GM13976 (cell line): Measurements from ENCODE around the gene PTEN.
"Not testable (repeated sequence)": the region's sequence is repeated elsewhere in the genome, so short reads cannot be mapped to it uniquely, and the experiment has no call there.

Experiments
- DNase-seq: peaks from one replicate; pipeline ENCODE4 v3.0.0; 2012; ENCODE audit warnings: low spot score
- in situ Hi-C: fragments of 300-500 bp; cut with MboI; formaldehyde crosslinking; loops from one replicate; pipeline ENCODE4 v1.12.0; 2022; ENCODE audit warnings: low sequenced_read_pairs, mixed read lengths, inconsistent platforms; ENCODE audit not compliant: unreplicated experiment
- TF ChIP-seq, protein P1 (sequence below): IDR thresholded peaks from 2 replicates; pipeline ENCODE4 v1.5.1; 2012; ENCODE audit warnings: borderline replicate concordance, mild to moderate bottlenecking; ENCODE audit not compliant: insufficient read depth; ENCODE audit errors: extremely low read depth, missing control alignments, control extremely low read depth

Gene PTEN

DNA sequence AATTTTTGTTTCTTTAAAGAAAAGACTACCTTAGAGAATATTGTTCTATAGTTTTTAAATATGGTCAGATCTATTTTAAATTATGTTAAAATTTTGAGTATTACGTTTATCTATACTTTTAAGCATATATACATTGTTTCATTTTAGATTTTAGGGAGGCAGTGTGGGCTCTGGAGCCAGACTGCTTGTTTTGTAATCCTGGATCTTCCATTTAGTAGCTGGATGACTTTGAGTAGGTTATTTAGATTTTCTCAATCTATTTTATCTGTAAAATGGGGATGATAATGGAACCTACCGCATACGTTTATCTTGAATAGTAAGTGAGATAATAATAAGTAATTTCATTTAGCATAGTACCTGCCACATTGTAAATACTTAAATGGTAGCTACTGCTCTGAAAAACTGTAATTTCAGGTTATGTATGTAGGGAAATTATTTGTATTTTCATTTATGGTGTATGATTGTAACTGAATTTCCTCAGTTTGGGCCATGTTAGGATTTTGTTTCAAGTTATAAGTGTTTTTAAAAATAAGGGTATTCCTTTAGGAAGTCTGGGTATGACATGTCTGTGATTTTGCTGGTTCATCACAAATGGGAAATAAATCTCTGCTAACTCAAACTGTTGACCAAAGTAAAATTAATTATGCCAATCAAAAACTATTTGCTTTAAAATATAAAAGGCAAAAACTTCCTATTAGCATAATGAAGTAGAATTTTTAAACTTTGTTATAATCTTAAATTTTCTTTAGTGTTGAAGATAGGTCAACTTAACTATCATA, 6.5 kb downstream of the PTEN start:
- DNase-seq, result no peak
- in situ Hi-C loops, result loop anchor here (10.0 to 25.0 kb wide), 3 partner anchors 195 to 392 kb away; no protein-coding TSS in a partner anchor
- TF ChIP-seq, protein P1, sequence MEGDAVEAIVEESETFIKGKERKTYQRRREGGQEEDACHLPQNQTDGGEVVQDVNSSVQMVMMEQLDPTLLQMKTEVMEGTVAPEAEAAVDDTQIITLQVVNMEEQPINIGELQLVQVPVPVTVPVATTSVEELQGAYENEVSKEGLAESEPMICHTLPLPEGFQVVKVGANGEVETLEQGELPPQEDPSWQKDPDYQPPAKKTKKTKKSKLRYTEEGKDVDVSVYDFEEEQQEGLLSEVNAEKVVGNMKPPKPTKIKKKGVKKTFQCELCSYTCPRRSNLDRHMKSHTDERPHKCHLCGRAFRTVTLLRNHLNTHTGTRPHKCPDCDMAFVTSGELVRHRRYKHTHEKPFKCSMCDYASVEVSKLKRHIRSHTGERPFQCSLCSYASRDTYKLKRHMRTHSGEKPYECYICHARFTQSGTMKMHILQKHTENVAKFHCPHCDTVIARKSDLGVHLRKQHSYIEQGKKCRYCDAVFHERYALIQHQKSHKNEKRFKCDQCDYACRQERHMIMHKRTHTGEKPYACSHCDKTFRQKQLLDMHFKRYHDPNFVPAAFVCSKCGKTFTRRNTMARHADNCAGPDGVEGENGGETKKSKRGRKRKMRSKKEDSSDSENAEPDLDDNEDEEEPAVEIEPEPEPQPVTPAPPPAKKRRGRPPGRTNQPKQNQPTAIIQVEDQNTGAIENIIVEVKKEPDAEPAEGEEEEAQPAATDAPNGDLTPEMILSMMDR, result no peak

DNA sequence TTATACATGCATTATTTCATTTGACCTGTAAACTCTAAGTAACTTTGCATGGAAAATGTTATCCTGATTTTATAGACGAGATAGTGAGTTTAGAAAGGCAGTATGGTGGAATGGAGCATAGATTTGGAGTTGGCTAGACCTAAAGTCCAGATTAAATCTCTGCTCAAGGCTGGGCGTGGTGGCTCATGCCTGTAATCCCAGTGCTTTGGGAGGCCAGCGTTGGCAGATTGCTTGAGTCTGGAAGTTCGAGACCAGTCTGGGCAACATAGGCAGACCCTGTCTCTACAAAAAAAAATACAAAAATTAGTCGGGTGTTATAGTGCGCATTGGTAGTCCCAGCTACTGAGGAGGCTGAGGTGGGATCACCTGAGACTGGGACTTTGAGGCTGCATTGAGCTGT, 9.4 kb downstream of the PTEN start:
- TF ChIP-seq, protein P1, result no peak
- in situ Hi-C loops, result loop anchor here (25.0 kb wide), 1 partner anchor 389 kb away; no protein-coding TSS in a partner anchor
- no peak for DNase-seq

DNA sequence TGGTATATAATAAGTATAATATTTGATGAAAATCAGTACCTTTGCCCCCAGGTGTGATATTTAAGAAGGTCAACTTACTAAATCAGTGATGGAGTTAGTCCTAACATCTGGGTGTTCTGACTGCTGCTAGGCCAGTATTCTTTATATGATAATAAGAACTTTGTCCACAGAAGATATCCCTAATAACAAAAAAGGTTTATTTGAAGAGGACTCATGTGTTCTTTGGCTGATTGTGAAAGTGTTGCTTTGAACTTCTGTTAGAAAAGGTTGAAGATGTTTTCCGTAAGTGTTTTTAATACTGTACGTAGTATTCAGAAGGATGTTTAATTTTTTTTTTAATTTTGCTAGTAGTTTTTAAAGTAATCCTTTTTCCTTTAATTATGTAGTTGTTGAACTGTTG, 10.2 kb downstream of the PTEN start:
- in situ Hi-C loops, result loop anchor here (25.0 kb wide), 1 partner anchor 389 kb away; no protein-coding TSS in a partner anchor
- TF ChIP-seq, protein P1, result no peak

DNA sequence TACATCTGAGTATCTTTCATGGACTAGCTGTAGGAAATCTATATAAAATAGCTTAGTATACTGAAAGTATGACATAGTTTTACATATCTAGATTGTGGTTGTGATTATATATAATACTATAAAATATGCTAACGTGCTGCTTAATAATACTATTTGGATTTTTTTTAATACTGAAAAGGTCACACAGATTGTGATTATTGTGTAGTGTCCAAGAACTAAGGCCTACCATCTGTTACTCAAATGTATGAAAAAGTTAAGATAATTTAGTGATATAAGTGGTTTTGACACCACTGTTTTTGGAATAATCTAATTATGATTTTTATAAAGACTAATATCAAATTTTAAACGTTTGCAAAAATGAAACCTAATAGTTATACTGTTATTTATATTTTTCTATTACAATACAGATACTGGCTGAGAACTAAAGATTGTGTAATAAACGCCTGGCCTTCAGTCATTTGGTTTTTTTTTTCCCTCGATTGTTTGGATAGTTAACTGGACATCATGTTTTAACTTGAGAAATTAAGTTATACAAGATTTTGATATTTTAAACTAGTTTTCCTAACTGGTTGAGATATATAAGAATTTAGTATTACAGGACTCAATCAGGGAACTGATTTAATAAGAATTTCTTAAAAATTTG, 12.6 kb downstream of the PTEN start:
- in situ Hi-C loops, result no loop called here
- TF ChIP-seq, protein P1, result no peak
- no peak for DNase-seq

More for the DNA sequence above, 10.2 kb downstream of the PTEN start:
- DNase-seq, result no peak

DNA sequence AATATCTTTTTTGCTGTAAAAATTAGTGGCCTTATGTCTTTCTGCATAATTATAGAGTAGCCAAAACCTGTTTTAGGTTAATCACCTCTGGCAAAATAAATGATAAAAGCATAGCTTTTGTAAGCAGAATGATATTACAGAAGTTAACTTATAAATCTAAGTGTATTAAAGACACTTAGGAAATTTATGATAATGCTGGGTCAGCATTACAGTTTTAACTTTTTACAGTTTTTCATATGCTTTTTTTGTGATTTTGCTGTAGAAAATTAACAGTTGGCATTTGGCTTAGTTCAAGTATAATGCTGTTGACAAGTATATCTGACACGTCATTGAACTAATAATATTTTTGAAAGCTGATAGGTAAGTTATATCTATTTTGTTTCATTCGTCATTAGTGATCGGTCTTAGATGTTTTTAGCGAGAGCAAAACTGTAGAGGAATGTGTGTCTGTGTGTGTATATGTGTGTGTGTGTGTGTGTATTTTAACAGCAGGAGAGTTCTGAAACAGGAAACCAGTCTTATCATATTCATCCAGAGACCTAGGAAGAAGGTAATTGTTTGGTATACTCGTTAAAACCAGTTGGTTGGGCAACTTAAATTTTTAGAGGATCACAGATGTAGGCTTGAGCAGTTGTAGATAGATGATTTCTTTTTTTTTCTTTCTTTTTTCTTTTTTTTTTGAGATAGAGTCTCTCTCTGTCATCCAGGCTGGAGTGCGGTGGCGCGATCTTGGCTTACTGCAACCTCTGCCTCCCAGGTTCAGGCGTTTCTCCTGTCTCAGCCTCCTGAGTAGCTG, 15.4 kb downstream of the PTEN start:
- TF ChIP-seq, protein P1, result no peak
- in situ Hi-C loops, result no loop called here
- DNase-seq, result no peak

DNA sequence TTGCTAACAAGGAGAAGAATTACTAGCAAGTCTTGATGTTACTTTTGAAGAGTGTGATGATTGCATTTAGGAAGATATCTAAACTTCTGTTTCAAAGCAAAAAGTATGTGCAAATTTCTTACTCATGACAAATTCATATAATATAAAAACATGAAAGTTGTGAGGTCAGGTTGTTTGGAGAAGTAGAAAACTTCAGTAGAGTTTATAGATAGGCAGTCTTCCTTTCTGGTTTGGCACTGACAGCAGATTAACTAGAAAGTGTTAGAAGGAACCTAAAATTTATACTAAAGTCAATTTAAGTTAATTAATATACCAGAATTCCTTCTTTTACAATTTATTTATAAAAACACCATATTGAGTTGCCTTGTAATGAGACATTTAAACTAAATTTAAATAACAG, 16.9 kb downstream of the PTEN start:
- TF ChIP-seq, protein P1, result no peak
- in situ Hi-C loops, result no loop called here
- DNase-seq, result no peak

DNA sequence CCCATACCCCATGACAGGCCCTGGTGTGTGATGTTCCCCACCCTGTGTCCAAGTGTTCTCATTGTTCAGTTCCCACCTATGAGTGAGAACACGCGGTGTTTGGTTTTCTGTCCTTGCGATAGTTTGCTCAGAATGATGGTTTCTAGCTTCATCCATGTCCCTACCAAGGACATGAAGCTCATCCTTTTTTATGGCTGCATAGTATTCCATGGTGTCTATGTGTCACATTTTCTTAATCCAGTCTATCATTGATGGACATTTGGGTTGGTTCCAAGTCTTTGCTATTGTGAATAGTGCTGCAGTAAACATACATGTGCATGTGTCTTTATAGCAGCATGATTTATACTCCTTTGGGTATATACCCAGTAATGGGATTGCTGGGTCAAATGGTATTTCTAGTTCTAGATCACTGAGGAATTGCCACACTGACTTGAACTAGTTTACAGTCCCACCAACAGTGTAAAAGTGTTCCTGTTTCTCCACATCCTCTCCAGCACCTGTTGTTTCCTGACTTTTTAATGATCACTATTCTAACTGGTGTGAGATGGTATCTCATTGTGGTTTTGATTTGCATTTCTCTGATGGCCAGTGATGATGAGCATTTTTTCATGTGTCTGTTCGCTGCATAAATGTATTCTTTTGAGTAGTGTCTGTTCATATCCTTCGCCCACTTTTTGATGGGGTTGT, 18.1 kb downstream of the PTEN start:
- DNase-seq, in situ Hi-C loops: not testable (repeated sequence)
